HPDE6-E6E7 (cell line): ENCODE measurements around the gene EPS8.
A peak's percentile ranks its signal among the peaks of the same experiment; 100 is the strongest.
"Not testable (repeated sequence)": the region's sequence is repeated elsewhere in the genome, so short reads cannot be mapped to it uniquely, and the experiment has no call there.

Experiments used
- DNase-seq: peaks from one replicate; pipeline ENCODE4 v3.0.0; 2011; ENCODE audit warnings: missing footprints; ENCODE audit errors: extremely low spot score

Gene EPS8

GRCh38 chr12:15797818-15798217 is 8.6 kb upstream of the EPS8 start:
- no peak for DNase-seq

GRCh38 chr12:15796493-15797141 is 7.4 kb upstream of the EPS8 start:
- peak; percentile 42 for DNase-seq

GRCh38 chr12:15794836-15795235 is 5.6 kb upstream of the EPS8 start:
- no peak for DNase-seq

GRCh38 chr12:15794196-15794595 is 5.0 kb upstream of the EPS8 start:
- DNase-seq: no peak

- peak; percentile 28 for DNase-seq
Measured at GRCh38 chr12:15788233-15789219, 662 bp downstream of the EPS8 start.

GRCh38 chr12:15787778-15788177 is 1.4 kb downstream of the EPS8 start:
- DNase-seq: no peak

GRCh38 chr12:15786772-15787171 is 2.4 kb downstream of the EPS8 start:
- DNase-seq: no peak

GRCh38 chr12:15783288-15783687 is 5.9 kb downstream of the EPS8 start:
- DNase-seq: no peak

- no peak for DNase-seq
Measured at GRCh38 chr12:15782667-15783066, 6.5 kb downstream of the EPS8 start.

- no peak for DNase-seq
Measured at GRCh38 chr12:15779925-15780324, 9.3 kb downstream of the EPS8 start.

GRCh38 chr12:15778126-15778525 is 11.1 kb downstream of the EPS8 start:
- no peak for DNase-seq

GRCh38 chr12:15777355-15778012 is 11.7 kb downstream of the EPS8 start:
- no peak for DNase-seq

GRCh38 chr12:15776532-15776931 is 12.7 kb downstream of the EPS8 start:
- no peak for DNase-seq

- no peak for DNase-seq
Measured at GRCh38 chr12:15774819-15775218, 14.4 kb downstream of the EPS8 start.

- DNase-seq: no peak
Measured at GRCh38 chr12:15772405-15773018, 16.7 kb downstream of the EPS8 start.

- DNase-seq: no peak
Measured at GRCh38 chr12:15770581-15770980, 18.6 kb downstream of the EPS8 start.

- no peak for DNase-seq
Measured at GRCh38 chr12:15770021-15770420, 19.2 kb downstream of the EPS8 start.

GRCh38 chr12:15769586-15769985 is 19.6 kb downstream of the EPS8 start:
- DNase-seq: no peak

GRCh38 chr12:15767301-15767700 is 21.9 kb downstream of the EPS8 start:
- no peak for DNase-seq

- DNase-seq: no peak
Measured at GRCh38 chr12:15763328-15763727, 25.9 kb downstream of the EPS8 start.

GRCh38 chr12:15762162-15762561 is 27.0 kb downstream of the EPS8 start:
- DNase-seq: not testable (repeated sequence)
